Measurements from ENCODE around the gene CDK7. TPM values are rescaled to one million over a fixed set of nuclear protein-coding genes. Genes with fewer than 3 reads are reported as not detected.

CDK7 gene
- polyA plus RNA-seq, 1 of the 3 experiments (the other 2 are of a cell fraction), result 44.2 TPM

DNA sequence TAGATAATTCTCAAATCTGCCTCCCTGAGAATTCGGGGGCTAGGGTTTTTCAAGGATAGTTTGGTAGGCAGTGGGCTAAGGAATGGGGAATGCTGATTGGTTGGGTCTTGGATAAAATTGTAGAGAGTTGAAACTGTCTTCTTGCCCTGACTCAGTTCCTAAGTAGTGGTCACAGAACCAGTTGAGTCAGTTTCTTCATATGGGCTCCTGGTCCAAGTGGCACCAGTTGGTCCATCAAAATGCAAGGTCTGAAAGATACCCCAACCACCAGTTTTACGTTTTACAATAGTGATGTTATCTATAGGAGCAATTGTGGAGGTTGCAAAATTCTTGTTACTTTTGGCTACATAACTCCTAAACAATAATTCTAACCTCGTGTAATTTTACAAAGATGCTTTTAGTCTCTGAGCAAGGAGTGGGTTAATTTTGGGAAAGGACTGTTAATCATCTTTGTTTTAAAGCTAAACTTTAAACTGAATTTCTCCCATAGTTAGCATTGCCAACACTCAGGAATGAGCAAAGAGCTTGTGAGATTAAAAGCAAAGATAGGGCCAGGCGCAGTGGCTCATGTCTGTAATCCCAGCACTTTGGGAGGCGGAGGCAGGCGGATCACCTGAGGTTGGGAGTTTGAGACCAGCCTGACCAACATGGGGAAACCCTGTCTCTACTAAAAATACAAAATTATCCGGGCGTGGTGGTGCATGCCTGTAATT is 7.7 kb downstream of the CDK7 start:
- peaks cover 0 to 4% of the 10 kb centered on the region in 2 experiments; a peak in 1 of 4 replicates for H3K4me1 ChIP-seq (ENCODE audit: control insufficient read depth in 1 of 2, insufficient read depth in 2 of 2, low read depth in 1 of 2, low read length in 1 of 2)
- H3K4me2 ChIP-seq, result no peak overlapping the region
- no peak overlapping the region for H3K27ac ChIP-seq (ENCODE audit: low read depth in 2 of 2, low read length in 1 of 2)
- H3K4me3 ChIP-seq (ENCODE audit: low read depth in 2 of 2, low read length in 1 of 2), result no peak overlapping the region
- H3K9ac ChIP-seq, result no peak overlapping the region
- CTCF ChIA-PET, result interaction anchor here (1.2 to 2.0 kb wide), 2 partner anchors 11 to 16 kb away, joined by 4 to 7 read pairs; no protein-coding TSS in a partner anchor
- no peak overlapping the region for H2AFZ ChIP-seq (ENCODE audit: low read depth)
- no peaks in the 10 kb centered on the region for H3K27me3 ChIP-seq (ENCODE audit: insufficient read depth)
- no peak for TF ChIP-seq MEF2A (IDR thresholded peaks at IDR 0.05; ENCODE audit: borderline replicate concordance, low read depth)
- TF ChIP-seq TCF12 (IDR thresholded peaks at IDR 0.05), result no peak
- no peak for TF ChIP-seq MXI1 (IDR thresholded peaks at IDR 0.05; ENCODE audit: low read depth, low read length)
- TF ChIP-seq FOXJ3 (CRISPR knock-in tag; IDR thresholded peaks at IDR 0.05), result no peak
- TF ChIP-seq CTCF (IDR thresholded peaks at IDR 0.05), result no peak
- peaks cover 94% of the 10 kb centered on the region for H3K79me2 ChIP-seq (ENCODE audit: insufficient read depth)
- no peaks in the 10 kb centered on the region for H3K9me2 ChIP-seq
- peaks cover 33% of the 10 kb centered on the region for H3F3A ChIP-seq (replicated peaks; ENCODE audit: insufficient read depth)
- no peak for DNase-seq
- no peaks in the 10 kb centered on the region for H3K9me3 ChIP-seq
- H3K36me3 ChIP-seq (replicated peaks in 1 of 2; ENCODE audit: control insufficient read depth in 1 of 2, insufficient read depth in 2 of 2, low read length in 1 of 2), result peaks cover 5 to 53% of the 10 kb centered on the region in 2 experiments
- peaks cover 16% of the 10 kb centered on the region for H4K20me1 ChIP-seq (ENCODE audit: insufficient read depth)
- POLR2A ChIA-PET, result no interaction called here
- 86% methylated on average over 7 of the region's 8 CpGs for WGBS (ENCODE audit: low lambda C conversion rate)

DNA sequence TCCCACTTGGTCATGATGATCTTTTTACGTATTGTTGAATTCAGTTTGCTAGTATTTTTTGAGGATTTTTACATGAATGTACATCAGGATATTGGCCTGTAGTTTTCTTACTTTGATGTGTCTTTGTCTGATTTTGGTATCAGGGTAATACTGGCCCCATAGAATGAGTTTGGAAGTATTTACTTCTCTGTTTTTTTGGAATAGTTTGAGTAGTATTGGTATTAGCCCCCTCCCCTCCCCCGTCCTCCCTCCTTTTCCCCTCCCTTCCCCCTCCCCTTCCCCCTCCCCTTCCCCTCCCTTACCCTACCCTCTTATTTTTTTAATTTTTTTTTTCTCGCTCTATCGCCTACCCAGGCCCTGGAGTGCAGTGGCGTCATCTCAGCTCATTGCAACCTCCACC is 10.3 kb downstream of the CDK7 start:
- H3K27ac ChIP-seq (ENCODE audit: low read depth in 2 of 2, low read length in 1 of 2), result no peak overlapping the region
- ChIA-PET POLR2A (no interaction called here), CTCF (no interaction called here)
- H2AFZ ChIP-seq (ENCODE audit: low read depth), result no peak overlapping the region
- H3K4me3 ChIP-seq (ENCODE audit: low read depth in 2 of 2, low read length in 1 of 2), result no peak overlapping the region
- no peak overlapping the region for H3K9ac ChIP-seq
- H4K20me1 ChIP-seq (ENCODE audit: insufficient read depth), result peaks cover 16% of the 10 kb centered on the region
- peaks cover 100% of the 10 kb centered on the region for H3K79me2 ChIP-seq (ENCODE audit: insufficient read depth)
- TF ChIP-seq FOSL2 (IDR thresholded peaks at IDR 0.05; ENCODE audit: borderline replicate concordance, low read depth), result no peak
- no peak for TF ChIP-seq TAF1 (IDR thresholded peaks at IDR 0.05; ENCODE audit: borderline replicate concordance, low read depth, low read length)
- no peak for TF ChIP-seq EP300 (IDR thresholded peaks at IDR 0.05; ENCODE audit: borderline replicate concordance in 1 of 2, low read depth in 1 of 2, low read length in 1 of 2)
- no peak for TF ChIP-seq TEAD4 (IDR thresholded peaks at IDR 0.05; ENCODE audit: borderline replicate concordance, insufficient read depth)
- TF ChIP-seq TCF12 (IDR thresholded peaks at IDR 0.05), result no peak
- no peak for TF ChIP-seq JUND (IDR thresholded peaks at IDR 0.05)
- no peak for TF ChIP-seq MEF2A (IDR thresholded peaks at IDR 0.05; ENCODE audit: borderline replicate concordance, low read depth)
- no peak for TF ChIP-seq GATA2 (CRISPR knock-in tag; IDR thresholded peaks at IDR 0.05)
- no peak for TF ChIP-seq CHD2 (IDR thresholded peaks at IDR 0.05; ENCODE audit: low read length, partially characterized antibody)
- no peak for TF ChIP-seq USF2 (IDR thresholded peaks at IDR 0.05; ENCODE audit: borderline replicate concordance, low read depth, low read length)
- TF ChIP-seq, protein P1, sequence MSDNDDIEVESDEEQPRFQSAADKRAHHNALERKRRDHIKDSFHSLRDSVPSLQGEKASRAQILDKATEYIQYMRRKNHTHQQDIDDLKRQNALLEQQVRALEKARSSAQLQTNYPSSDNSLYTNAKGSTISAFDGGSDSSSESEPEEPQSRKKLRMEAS (IDR thresholded peaks at IDR 0.05; ENCODE audit: low read depth), result no peak
- TF ChIP-seq NRF1 (IDR thresholded peaks at IDR 0.05; ENCODE audit: low read depth, low read length), result no peak
- TF ChIP-seq, protein P2, sequence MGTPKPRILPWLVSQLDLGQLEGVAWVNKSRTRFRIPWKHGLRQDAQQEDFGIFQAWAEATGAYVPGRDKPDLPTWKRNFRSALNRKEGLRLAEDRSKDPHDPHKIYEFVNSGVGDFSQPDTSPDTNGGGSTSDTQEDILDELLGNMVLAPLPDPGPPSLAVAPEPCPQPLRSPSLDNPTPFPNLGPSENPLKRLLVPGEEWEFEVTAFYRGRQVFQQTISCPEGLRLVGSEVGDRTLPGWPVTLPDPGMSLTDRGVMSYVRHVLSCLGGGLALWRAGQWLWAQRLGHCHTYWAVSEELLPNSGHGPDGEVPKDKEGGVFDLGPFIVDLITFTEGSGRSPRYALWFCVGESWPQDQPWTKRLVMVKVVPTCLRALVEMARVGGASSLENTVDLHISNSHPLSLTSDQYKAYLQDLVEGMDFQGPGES (IDR thresholded peaks at IDR 0.05; ENCODE audit: low read depth, low read length), result no peak
- no peak overlapping the region for H3K4me2 ChIP-seq
- DNase-seq, result no peak
- no peaks in the 10 kb centered on the region for H3K9me2 ChIP-seq
- H3F3A ChIP-seq (replicated peaks; ENCODE audit: insufficient read depth), result peaks cover 16% of the 10 kb centered on the region
- H3K27me3 ChIP-seq (ENCODE audit: insufficient read depth), result no peaks in the 10 kb centered on the region
- no peaks in the 10 kb centered on the region for H3K9me3 ChIP-seq
- 97% methylated on average over 5 of the region's 5 CpGs for WGBS (ENCODE audit: low lambda C conversion rate)
- H3K4me1 ChIP-seq (ENCODE audit: control insufficient read depth in 1 of 2, insufficient read depth in 2 of 2, low read depth in 1 of 2, low read length in 1 of 2), result no peaks in the 10 kb centered on the region
- H3K36me3 ChIP-seq (replicated peaks in 1 of 2; ENCODE audit: control insufficient read depth in 1 of 2, insufficient read depth in 2 of 2, low read length in 1 of 2), result peaks cover 0 to 40% of the 10 kb centered on the region in 2 experiments

Measured in SK-N-SH (cell line).